C4-2B (cell line): Measurements from ENCODE around the gene NPAS3.

Experiments used
- ZFX ChIP-seq: fragments of 450-650 bp; IDR thresholded peaks from 2 replicates; pipeline ENCODE4 v1.6.1; 2017
- TF ChIP-seq, protein P1 (sequence below): fragments of 450-650 bp; conservative IDR thresholded peaks from 2 replicates; pipeline ENCODE4 v1.5.1; 2017; ENCODE audit warnings: mild to moderate bottlenecking

DNA sequence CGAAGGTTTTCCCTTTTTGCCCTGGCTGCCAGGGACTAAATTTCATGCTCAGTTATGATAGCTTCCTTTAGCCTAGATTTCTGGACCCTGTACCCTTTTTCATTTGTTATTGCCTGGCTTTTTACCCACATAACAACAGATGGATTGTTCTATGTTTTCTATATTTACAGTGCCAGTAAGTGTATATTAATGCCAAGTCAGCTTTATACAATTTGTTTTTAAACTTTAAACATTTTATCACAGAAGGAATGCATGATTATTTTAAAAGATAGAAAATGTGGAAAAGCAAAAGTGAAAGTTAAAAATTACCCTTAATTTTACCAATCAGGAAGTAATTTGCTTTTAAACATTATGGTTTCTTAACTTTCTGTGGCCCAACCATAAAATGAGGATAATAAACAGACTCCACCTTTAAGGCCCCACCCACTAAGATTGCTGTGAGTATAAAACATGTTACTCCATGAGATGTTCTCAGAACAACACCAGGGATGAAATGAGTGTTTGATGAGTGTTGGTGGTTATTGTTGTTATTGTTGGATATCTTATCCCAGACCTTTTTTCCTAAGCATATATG lies 515.4 kb downstream of the NPAS3 start:
- TF ChIP-seq, protein P1, sequence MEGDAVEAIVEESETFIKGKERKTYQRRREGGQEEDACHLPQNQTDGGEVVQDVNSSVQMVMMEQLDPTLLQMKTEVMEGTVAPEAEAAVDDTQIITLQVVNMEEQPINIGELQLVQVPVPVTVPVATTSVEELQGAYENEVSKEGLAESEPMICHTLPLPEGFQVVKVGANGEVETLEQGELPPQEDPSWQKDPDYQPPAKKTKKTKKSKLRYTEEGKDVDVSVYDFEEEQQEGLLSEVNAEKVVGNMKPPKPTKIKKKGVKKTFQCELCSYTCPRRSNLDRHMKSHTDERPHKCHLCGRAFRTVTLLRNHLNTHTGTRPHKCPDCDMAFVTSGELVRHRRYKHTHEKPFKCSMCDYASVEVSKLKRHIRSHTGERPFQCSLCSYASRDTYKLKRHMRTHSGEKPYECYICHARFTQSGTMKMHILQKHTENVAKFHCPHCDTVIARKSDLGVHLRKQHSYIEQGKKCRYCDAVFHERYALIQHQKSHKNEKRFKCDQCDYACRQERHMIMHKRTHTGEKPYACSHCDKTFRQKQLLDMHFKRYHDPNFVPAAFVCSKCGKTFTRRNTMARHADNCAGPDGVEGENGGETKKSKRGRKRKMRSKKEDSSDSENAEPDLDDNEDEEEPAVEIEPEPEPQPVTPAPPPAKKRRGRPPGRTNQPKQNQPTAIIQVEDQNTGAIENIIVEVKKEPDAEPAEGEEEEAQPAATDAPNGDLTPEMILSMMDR = no peak
- TF ChIP-seq ZFX = no peak
